Fibroblast of skin of right quadriceps (primary cell): ENCODE data around the gene PGGT1B.
A peak's percentile ranks its signal among the peaks of the same experiment; 100 is the strongest.

ENCODE experiments used
- DNase-seq: peaks from one replicate; pipeline ENCODE4 v3.0.0-alpha.2; 2013

Gene PGGT1B

DNA sequence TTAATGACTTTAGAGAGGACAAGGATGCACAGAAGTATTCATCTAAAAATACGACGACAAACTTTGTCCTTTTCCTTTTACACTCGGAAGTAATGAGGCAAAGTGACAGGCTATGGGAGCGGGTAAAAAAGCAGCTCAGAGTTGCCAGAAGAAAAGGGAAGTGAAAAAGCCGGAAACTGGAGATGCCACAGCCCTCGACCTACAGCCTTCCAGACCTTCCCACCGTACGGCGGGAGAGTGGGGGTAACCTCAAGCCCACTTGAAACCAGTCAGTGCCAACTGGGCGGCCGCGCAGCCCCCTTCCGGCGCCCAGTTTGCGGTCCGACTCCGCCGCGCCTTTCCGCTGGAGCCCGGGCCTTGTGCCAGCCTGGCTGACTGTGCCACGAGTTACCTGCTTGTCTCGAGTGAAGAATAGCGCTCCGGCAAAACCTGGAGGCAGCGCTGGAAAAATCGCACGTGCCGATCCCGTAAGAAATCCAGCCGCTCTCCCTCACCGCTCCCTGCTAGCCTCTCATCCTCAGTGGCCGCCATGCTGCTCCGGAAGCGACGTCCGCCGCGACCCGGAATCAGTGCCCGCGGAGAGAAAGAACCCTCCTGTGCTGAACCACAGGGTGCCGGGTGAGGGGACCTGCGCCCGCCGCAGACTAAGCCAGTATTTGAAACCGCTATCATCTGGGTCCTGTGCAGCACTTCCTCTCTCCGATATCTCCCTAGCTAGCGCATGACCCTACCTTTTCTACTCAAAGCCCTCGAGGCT is at the start of gene PGGT1B:
TSS of gene PGGT1B (minus strand) at position 557 of the 757 bp plus-strand sequence. CDS start at position 531, 26 bp downstream.
- peak; percentile 71 for DNase-seq

DNA sequence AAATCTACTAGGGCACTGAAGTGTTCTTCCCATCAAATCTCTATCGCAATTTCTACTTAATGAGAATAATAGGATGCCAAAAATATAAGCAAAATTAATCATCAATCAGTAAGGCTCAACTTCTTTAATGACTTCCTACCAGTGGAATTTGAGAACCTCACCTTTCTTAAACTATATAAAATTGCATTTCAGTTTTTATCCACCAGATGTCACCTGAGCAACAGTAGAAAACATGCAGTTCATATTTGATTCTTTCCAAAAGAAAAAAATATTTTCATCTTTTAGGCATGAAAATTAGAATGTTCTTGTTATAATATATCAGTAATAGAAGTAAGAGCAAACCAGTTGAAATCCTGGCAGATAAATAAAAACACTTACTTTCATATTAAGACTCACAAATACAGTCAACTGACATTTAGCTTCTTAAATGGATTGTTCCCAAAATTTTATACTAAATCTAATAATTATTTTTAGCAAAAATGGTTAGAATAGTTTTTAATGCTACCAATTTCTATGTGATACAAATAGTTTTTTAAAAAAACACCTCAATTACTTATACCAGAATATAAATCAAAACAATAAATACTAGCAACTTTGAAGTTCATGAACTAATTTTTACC is 47.2 kb upstream of the PGGT1B start:
- peak; percentile 60 for DNase-seq

DNA sequence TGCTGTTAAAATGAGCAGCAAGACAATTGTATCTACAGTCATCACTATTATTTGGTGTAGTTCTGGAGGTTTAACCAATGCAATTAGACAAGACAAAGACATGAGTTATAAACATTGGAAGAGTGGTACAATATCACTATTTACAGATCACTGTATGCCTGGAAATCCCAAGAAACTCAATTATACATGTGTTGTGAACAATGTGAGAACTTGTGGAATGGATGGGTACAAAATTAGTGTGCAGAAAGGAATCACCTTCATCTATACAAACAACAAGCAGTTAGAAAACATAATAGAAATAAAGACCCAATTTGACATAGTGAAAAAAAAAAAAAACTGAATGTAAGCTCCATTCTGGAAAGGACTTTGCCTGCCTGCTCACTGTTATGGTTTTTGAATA is 46.1 kb upstream of the PGGT1B start:
- no peak for DNase-seq

DNA sequence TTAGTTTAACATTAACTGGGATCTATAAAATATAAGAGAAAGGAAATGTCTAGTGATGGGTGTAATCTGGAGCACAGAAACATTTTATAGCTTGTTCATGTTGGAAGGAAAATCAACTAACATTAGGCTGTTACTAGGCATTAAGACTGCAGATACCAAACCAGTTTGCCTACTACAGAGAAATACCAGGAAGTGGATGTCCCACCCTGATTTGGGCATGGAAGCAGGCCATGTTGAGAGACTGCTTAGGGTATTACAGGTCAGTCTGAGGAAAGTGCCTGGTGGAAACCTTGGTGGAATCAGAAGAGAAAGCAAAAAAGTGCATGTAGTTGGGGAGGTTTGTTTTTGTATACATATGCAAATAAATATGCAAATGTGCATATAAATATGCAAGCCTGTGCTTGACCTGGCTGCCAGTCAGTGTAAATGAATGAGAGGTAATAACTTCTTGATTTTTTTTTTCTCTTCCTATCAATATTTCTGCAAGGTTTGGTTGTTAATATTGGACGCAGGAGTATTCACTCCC is 43.4 kb upstream of the PGGT1B start:
- DNase-seq: no peak

DNA sequence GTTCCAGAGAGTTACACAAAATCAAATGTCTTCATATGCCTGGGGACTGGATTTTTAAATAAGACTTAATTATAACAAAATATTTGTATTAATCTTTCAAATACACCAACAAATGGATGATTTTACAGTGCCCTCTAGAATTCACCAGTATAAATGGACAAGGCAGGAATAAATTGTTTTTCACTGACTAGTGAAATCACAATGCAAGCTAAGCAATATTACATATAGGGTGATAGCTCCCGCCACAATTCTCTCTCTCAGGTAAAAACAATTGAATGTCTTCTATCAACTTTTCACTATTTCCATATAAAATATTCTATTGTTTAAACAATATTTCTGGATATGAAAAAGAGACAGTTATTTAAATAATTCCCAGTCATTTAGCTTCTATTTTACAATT is 41.8 kb upstream of the PGGT1B start:
- DNase-seq: no peak

DNA sequence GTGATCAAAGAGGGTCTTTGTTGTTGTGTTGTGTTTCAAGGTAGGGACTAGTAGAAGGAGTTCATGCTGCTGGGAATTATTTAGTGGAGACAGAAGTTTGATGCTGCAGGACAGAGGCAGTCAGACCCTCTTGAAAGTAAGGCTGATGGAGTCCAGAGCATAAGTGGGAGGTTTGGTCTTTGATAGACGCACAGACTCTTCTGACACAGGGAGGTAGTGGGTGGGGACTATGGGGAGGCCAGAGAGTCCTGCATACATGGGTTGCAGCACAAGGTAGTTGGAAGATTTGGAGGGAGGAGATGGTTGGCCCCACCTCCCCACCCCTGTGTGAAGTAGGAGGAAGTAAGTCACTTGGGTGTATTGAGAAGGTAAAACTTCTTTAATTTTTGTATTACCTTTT is 36.1 kb upstream of the PGGT1B start:
- DNase-seq: no peak

DNA sequence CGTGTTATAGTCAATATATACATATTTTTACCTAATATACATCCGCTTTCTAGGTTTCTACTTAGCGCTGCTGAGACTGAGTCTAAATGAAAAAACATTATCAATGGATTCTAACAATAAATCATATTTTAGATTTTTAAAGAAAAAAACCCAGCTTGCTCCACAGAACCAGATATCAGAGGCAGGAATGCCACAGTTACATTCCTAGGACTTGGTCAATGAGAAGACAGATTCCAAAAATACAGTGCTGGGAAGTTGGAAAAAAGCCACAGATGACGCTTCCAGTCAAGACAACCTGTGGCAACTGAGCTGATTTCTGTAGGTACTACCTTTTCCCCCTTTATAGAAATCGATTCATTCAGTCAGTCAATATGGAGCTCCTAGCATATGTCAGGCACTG is 34.4 kb upstream of the PGGT1B start:
- no peak for DNase-seq

DNA sequence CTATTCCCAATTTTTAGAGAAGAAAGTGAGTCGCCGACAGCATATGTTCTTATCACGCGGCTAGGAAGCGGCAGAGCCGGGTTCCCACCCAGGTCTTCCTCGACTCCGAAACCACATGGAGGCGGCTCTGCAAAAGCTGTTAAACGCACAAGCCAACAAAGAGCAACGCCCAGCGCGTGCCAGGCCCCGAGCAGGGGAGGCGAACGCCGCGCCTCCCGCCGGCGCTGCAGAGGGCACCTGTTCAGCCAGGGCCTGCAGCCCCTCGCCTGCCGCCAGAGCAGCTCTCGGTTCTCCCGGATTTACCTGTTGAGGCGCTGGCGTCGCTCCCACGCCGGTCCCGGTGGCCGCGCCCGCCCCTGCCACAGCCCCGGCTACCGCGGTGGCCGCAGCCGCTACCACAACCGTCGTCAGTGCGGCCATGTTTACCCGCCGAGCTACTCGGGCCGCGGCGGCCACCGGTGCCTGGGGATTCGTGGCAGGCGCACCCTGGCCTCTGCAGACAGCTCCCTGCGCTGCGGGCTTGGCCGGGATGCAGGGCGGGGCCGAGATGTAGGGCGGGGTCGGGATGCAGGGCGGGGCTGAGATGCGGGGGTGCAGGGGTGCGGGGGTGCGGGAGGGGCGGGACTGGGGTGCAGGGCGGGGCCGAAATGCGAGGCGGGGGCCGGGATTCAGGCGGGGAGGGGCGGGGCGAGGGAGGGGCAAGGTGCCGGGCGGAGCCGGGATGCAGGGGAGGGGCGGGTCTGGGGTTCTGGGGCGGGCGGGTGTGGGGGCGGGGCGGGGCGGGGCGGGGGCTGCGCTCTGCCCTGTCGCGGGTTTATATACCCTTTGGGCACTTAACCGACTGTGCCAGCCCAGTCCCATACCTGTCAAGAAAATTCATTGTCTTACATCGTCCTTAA is 33.7 kb upstream of the PGGT1B start, which contains the start of gene CCDC112:
TSS of gene CCDC112 (minus strand) at position 531 of the 899 bp plus-strand sequence. CDS start at position 420, 111 bp downstream.
- DNase-seq: peak; percentile 72

DNA sequence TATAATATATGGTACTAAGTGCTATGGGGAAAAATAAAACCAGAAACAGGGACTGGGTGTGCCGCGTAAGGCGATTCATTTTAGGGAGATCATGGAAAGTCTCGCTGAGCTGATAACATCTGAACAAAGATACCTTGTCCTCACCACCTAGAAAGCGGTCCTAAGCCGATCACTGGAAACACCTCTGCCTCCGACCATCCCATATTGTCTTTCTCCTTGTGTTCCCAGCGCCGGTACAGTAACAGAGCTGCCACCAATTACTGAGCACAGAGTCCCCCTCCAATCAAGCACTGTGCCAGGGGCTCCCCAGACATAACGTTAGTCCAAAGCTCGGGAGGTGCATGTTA is 33.1 kb upstream of the PGGT1B start:
- no peak for DNase-seq

DNA sequence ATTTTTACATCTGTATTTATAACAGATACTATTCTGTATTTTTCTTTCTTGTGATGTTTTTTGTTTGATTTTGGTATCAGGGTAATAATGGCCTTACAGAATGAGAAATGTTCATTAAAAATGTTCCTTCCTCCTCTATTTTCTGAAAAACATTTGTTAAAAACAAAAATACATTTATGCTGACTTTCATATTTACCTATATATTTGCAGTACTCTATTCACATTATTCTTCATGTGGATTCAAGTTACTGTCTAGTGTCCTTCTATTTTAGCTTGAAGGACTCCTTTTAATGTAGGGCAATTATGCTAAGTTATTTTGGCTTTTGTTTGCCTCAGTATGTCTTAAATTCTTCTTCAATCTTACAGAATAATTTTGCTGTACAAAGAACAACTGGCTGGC is 28.7 kb upstream of the PGGT1B start:
- no peak for DNase-seq

DNA sequence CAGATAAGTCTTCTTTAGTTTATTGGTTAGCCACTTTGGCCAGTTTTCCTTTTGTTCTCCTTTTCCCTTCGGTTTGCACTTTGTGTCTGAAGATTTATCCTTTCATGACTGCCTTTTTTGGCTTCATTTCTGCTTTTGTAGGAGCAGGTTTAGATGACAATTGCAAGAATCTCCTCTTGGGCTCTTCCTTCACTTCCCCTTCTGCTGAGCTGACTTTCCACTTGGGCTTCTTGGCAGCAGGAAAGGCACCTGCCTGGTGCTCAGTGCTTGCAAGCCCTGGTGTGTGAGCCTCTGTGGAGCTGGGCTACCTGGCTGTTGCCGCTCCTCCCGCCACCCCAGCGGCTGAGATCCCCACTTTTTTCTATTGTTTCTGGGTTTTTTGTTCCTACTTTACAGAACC is 26.4 kb upstream of the PGGT1B start:
- DNase-seq: no peak

DNA sequence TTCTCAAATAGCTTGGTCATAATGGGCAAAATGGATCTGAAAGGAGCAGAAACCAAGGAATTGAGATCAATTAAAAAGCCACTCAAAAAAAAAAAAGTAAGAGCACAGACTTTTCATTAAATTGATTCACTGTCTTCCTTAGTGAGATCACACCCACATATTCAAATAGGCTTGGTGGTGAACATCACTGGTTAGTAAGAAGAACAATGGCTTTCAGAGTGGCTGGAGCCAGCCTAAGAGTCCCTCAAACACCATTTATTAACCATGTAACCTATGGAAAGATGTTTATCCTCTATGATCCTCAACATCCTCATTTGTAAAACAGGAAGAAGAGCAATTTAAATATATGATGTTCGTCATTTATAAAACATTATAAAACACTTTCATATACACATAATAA is 21.3 kb upstream of the PGGT1B start:
- DNase-seq: no peak

DNA sequence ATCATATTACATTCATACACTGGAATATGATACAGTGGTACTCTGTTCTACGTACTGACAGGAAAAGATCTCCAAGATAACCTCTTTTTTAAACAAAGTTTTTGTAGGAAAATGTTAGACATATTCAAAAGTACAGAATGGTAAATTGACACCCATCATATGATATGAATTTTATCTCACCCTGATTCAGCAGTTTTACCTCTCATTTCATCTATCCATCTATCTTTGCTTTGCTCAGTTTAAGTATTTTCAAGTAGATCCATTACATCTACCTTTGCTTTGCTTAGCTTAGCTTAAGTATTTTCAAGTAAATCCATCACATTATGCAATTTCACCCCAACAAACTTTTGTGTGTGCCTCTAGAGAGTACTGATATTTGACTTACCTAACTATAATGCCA is 19.5 kb upstream of the PGGT1B start:
- no peak for DNase-seq

DNA sequence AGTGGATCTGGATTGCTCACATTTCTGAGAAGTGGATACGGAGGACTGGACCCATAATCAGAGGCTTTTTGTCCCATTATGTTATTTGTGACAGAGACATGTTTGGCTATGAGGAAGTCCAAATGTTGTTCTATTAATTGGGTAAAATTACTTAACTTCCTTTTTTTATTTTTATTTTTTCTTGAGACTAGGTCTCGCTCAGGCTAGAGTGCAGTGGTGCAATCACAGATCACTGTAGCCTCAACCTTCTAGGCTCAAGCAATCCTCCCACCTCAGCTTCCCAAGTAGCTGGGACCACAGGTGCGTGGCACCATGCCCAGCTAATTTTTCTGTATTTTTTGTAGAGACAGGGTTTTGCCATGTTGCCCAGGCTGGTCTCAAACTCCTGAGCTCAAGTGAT is 11.9 kb upstream of the PGGT1B start:
- DNase-seq: no peak

DNA sequence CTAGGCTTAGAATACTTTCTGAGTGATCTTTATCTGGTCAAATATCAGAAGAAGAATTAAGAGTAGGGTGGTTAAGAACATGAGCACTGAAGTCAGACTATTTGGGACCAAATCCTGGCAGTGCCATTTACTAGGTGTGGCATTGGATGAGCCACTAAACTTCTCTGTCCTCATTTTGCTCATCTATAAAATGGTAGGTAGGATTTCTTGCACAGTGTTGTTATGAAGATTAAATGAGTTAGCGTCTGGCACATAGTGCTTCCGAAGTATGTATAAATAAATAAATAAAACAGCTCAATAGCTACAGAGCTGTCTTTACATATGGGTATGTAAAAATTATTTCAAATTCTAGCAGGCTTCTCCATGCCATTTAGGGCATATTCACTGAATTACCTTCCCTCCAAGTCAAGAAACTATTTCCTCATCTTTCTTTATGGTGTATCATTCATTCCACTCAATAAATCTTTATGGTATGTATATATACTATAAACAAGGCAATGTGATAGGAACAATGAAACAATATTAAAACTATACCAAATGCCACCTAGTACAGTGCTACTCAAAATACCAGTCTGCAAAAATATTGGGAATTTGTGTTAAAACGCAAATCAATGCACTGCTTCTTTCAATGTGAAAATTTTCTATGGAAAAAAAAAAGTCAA is 9.8 kb upstream of the PGGT1B start:
- DNase-seq: no peak

DNA sequence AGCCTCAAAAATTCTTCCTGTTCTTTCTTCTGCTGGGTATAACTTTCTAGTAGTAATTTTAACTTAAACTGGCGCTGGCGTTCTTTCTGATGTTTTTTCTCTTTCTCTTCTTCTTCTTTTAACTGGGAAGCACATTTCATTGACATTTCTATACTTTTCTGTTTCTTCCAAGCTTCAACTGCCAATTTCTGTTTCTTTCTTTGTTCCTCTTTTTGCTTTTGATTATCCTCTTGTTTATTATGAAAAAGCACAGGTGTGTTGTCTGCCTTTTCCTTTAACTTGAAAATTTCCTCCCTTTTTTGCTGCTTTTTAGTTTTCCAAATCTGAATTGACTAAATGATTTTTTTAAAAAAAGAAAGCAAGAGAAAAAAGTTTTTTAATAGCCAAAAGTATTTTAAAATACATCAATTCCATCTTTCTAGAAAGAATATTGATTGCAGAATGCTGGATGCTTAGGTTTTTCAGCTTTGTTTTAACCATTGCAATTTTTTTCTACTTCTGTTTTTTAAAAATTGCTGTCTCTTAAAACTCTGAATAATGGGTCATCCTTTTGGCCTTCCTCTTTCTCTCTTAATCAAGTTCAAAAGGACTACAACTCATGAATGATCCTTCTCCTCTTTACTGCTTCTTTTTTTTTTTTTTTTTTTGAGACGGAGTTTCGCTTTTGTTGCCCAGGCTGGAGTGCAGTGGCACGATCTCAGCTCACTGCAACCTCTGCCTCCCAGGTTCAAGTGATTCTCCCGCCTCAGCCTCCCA is 8.8 kb upstream of the PGGT1B start:
- DNase-seq: no peak

DNA sequence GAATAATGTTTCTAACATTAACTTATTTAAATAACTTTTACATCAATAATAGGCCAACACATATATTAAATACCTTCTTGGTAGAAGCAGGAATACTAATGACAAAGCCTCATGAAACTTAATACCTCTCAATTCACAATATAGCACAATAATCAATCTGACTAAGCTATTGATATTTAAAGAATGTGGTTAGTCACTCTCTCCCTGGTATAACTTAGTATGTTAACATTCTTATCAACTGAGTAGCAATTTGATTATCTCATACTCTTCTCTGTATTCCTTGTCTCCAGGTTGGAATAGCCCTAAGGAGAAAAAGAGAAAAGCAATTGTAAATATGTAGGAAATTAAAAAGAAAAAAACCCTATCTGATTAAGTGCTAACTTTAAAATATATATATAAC is 4.9 kb upstream of the PGGT1B start:
- DNase-seq: peak; percentile 53

DNA sequence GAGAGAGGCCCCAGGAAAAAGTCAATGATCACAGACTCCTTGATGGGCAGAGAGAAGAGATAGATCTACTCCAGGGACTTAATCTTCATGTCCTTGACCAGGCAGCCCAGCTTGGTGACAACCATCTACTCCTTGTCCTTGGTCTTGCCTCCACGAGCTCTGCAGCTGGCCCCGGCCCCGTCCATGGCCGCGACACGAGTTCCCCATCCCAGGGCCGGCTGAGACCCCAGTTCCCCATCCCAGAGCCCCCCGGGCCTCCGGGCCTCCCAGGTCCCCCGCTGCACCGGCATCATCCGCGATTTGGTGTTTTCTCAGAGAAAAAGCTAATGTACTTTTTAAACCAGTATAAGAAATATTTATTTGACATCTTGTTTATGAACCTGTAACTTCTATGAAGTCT is 2.5 kb upstream of the PGGT1B start:
- DNase-seq: no peak

DNA sequence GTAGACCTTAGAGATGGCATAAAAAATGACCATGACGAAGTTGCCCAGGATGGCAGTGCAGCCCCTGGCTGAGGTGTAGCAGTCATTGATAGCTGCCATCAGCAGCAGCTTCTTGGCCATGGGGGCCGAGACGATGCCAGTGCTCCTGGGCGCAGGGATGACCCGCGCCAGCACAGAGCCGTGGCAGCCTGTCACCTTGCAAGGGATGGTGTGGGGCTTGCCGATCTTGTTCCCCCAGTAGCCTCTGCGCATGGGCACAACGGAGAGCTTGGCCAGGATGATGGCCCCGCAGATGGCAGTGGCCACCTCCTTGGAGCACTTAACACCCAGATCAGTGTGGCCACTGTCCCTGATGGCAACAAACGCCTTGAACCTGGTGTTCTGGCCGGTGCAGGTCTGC is 2.1 kb upstream of the PGGT1B start:
- DNase-seq: no peak

DNA sequence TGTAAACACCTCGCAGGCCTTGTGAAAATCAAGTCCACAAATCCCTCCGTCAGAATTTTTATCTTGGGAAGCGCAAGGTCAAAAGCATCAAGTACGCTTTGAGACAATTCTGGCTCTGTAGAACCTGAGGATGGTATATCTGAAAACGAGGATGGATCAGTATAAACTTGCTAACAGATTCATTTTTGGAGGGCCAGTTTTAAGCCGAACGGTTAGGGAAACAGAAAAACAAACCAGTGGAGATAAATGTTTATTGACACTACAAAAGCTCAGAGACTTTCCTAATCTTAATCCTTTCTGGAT is 352 bp upstream of the PGGT1B start:
- no peak for DNase-seq

DNA sequence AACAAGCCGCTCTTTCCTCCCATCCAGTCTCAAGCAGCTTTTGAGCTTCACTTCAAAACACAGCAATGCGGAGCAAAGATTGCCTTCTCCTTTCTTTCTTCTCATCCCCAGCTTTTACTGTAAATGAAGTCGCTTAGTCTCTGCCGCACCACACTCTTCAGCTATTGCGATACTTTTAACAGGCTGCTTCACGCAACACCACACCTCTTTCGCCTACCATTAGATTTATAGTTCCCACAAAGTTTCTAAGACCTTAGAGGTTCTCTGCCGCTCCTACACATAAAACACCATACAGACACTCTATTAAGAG is 711 bp downstream of the PGGT1B start:
- peak; percentile 15 for DNase-seq

DNA sequence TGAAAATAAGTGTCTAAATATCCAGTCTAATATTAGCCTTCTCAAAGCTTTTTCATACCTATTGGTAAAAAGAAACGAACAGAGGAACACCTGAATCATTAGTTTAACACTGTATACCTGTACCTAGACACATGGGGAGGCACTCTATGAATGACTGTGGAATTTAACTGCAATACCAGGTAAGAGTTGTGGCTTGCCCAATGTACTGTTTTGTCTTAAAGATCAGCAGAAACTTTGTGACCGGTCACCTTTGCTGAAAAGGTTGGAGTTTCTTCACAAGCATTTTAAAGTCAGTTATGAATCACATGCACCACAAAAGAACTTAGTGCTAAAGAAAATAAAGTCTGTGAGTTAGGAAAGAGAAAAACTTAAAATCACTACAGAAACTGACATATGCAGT is 2.4 kb downstream of the PGGT1B start:
- DNase-seq: no peak

DNA sequence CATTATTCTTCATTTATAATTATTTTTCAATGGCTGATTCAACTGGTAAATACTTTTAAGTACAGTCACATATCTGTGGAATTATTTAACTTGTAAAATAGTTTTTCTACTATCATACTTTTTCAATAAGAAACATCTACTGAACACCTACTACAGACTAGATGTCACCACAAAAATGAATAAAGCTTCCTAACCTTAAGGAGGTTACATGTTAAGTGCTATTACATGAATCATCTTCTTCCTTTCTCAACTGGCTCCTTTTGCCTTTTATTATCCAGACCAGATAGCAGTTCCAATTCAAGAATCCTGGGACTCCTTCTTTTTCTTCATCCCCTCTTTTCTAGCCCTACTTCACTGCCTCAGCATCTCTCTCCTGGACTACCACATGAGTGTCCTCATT is 4.7 kb downstream of the PGGT1B start:
- peak; percentile 26 for DNase-seq
